GM19023 (cell line): ENCODE data around the gene SLC43A1.

Source experiments
- ATAC-seq: cut with Tn5 transposase; IDR thresholded peaks from one replicate; pipeline ENCODE4 v1.9.1; 2021; ENCODE audit warnings: mild to moderate bottlenecking, moderate library complexity; ENCODE audit not compliant: unreplicated experiment

Gene SLC43A1

DNA sequence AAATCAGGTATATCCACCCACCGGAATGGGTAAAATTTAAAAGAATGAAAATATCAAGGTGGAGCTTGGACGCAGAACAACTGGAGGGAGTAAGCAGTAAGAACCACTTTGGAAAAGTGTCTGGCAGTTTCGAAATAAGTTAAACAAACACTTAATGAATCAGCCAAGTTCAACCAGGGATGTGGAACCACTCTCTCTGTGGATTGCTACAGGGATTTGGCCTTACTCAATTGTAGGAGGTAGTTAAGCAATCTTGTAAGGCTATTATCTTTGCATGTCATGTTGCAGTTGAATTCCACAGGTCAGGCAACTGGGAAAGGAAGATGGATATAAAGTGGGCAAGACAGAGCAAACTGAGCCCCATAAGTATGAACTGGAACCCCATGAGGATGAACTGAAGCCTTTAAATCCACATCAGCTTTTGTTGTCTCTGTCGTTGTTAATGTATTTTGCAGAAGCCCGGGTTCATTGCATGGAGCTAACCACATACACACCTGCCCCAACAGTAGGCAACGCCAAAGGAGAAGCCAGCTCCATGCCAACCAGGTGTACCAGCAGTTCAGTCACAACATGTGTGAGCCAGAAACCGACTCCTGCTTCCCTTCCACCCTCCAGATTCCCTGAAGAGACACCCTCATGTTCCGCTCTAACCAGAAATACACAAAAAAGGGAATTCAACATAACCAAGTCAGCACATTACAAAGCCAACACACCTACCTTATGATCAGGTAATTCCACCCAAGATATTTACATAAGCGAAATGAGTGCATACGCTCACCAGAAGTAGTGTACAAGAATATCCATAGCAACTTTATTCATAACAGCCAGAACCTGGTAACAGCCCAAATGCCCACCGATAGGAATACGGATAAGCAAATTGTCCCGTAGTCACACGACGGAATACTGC is 80.6 kb downstream of the SLC43A1 start:
- no peak for ATAC-seq
